ENCODE measurements around the gene FAM193A. TPM values are rescaled to one million over a fixed set of nuclear protein-coding genes. Genes with fewer than 3 reads are reported as not detected.

Gene FAM193A
- polyA plus RNA-seq, 1 experiment: 5.9 TPM

GRCh38 chr4:2551118-2551517 lies 14.7 kb downstream of the FAM193A start:
- Histone ChIP-seq H3K27me3 (ENCODE audit: control insufficient read depth, insufficient read depth, low read length) (no peaks in the 10 kb centered on the region), H3K9me3 (ENCODE audit: control insufficient read depth, insufficient read depth, low read length) (no peaks in the 10 kb centered on the region), H3K4me3 (ENCODE audit: low read depth, low read length) (no peak overlapping the region), H3K27ac (ENCODE audit: low read depth, low read length) (no peak overlapping the region)
- DNase-seq (ENCODE audit: low read depth, low spot score): no peak
- ChIA-PET POLR2A (no interaction called here), CTCF (no interaction called here)
- no peak for TF ChIP-seq CTCF (IDR thresholded peaks at IDR 0.05; ENCODE audit: low read depth, low read length)

GRCh38 chr4:2552806-2553205 lies 16.4 kb downstream of the FAM193A start:
- Histone ChIP-seq H3K9me3 (ENCODE audit: control insufficient read depth, insufficient read depth, low read length) (no peaks in the 10 kb centered on the region), H3K4me3 (ENCODE audit: low read depth, low read length) (no peak overlapping the region), H3K27ac (ENCODE audit: low read depth, low read length) (no peak overlapping the region), H3K27me3 (ENCODE audit: control insufficient read depth, insufficient read depth, low read length) (no peaks in the 10 kb centered on the region)
- ChIA-PET POLR2A (no interaction called here), CTCF (no interaction called here)
- no peak for DNase-seq (ENCODE audit: low read depth, low spot score)
- no peak for TF ChIP-seq CTCF (IDR thresholded peaks at IDR 0.05; ENCODE audit: low read depth, low read length)

DNA sequence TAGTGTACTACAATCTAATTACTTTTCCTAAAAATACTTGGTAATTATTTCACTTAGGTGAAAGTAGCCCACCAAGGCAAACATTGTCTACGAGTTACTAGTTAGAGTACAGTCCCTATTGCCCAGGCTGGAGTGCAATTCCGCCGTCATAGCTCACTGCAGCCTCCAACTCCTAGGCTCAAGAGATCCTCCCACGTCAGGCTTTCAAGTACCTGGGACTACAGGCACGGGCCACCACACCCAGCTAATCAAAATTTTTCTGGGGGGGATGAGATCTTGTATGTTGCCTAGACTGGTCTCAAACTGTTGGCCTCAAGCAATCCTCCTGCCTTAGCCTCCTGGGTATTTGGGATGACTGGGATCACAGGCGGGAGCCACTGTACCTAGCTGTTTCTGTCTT lies 21.9 kb downstream of the FAM193A start:
- no peak for DNase-seq (ENCODE audit: low read depth, low spot score)
- no peak for TF ChIP-seq CTCF (IDR thresholded peaks at IDR 0.05; ENCODE audit: low read depth, low read length)
- CTCF ChIA-PET: interaction anchor here (0.7 kb wide), 1 partner anchor 335 kb away, joined by 4 read pairs; no protein-coding TSS in a partner anchor
- H3K27ac ChIP-seq (ENCODE audit: low read depth, low read length): no peak overlapping the region
- no peaks in the 10 kb centered on the region; the same call in 1 of the 2 replicates for H3K9me3 ChIP-seq (ENCODE audit: control insufficient read depth, insufficient read depth, low read length)
- POLR2A ChIA-PET: no interaction called here
- H3K4me3 ChIP-seq (ENCODE audit: low read depth, low read length): no peak overlapping the region
- no peaks in the 10 kb centered on the region for H3K27me3 ChIP-seq (ENCODE audit: control insufficient read depth, insufficient read depth, low read length)

- POLR2A ChIA-PET: interaction anchor here (0.7 kb wide), 1 partner anchor 186 kb away, joined by 3 read pairs; no protein-coding TSS in a partner anchor
- CTCF ChIA-PET: no interaction called here
These were observed 23.7 kb downstream of the FAM193A start for GRCh38 chr4:2560167-2560566.

GRCh38 chr4:2565533-2565932 lies 29.1 kb downstream of the FAM193A start:
- TF ChIP-seq CTCF (IDR thresholded peaks at IDR 0.05; ENCODE audit: low read depth, low read length): no peak
- ChIA-PET POLR2A (no interaction called here), CTCF (no interaction called here)

More at GRCh38 chr4:2560167-2560566, 23.7 kb downstream of the FAM193A start:
- DNase-seq (ENCODE audit: low read depth, low spot score): no peak
- no peaks in the 10 kb centered on the region for H3K27me3 ChIP-seq (ENCODE audit: control insufficient read depth, insufficient read depth, low read length)
- no peak overlapping the region for H3K27ac ChIP-seq (ENCODE audit: low read depth, low read length)
- no peak for TF ChIP-seq CTCF (IDR thresholded peaks at IDR 0.05; ENCODE audit: low read depth, low read length)
- H3K4me3 ChIP-seq (ENCODE audit: low read depth, low read length): no peak overlapping the region
- no peaks in the 10 kb centered on the region; the same call in 1 of the 2 replicates for H3K9me3 ChIP-seq (ENCODE audit: control insufficient read depth, insufficient read depth, low read length)

More at GRCh38 chr4:2565533-2565932, 29.1 kb downstream of the FAM193A start:
- no peaks in the 10 kb centered on the region for H3K9me3 ChIP-seq (ENCODE audit: control insufficient read depth, insufficient read depth, low read length)
- DNase-seq (ENCODE audit: low read depth, low spot score): no peak
- no peak overlapping the region for H3K27ac ChIP-seq (ENCODE audit: low read depth, low read length)
- H3K27me3 ChIP-seq (ENCODE audit: control insufficient read depth, insufficient read depth, low read length): no peaks in the 10 kb centered on the region
- H3K4me3 ChIP-seq (ENCODE audit: low read depth, low read length): no peak overlapping the region

Data from AG04450 (cell line).